Transverse colon (tissue), 4 donors: ENCODE measurements around the gene EP400. TPM values are rescaled to one million over a fixed set of nuclear protein-coding genes. Genes with fewer than 3 reads are reported as not detected.

Source experiments
- DNase-seq: peaks from one replicate; pipeline ENCODE4 v3.0.0-alpha.2; 2019
- H3K27ac ChIP-seq, 4 donors: fragments of 200-600 bp; sonication (generic); 2 replicates each; pipeline ENCODE4 v1.5.1; 2016 to 2018; ENCODE audit warnings: inconsistent platforms in 4 of 4
- H3K27me3 ChIP-seq: fragments of 200-600 bp; sonication (generic); 2 replicates; pipeline ENCODE4 v1.5.1; 2017; ENCODE audit warnings: inconsistent platforms
- H3K36me3 ChIP-seq, 4 donors: fragments of 200-600 bp; sonication (generic); 2 replicates each; pipeline ENCODE4 v1.5.1; 2017 to 2019; ENCODE audit warnings: inconsistent platforms in 4 of 4
- H3K4me1 ChIP-seq, 4 donors: fragments of 200-600 bp; sonication (generic); 2 replicates each; pipeline ENCODE4 v1.5.1; 2017 to 2020; ENCODE audit warnings: inconsistent platforms in 4 of 4
- H3K4me3 ChIP-seq, 4 donors: fragments of 200-600 bp; sonication (generic); 1 replicate in 1 of 4; 2 replicates in 3 of 4; pipeline versions ENCODE4 v1.5.1 to v1.6.1; 2017 to 2019; ENCODE audit warnings: inconsistent platforms in 4 of 4
- H3K9me3 ChIP-seq, 2 donors: fragments of 200-600 bp; sonication (generic); 2 replicates each; pipeline ENCODE4 v1.5.1; 2017 to 2019; ENCODE audit warnings: inconsistent platforms in 2 of 2
- EP300 ChIP-seq: sonication (generic); formaldehyde crosslinking; IDR thresholded peaks from one replicate; pipeline ENCODE4 v1.6.1; 2017; ENCODE audit warnings: antibody characterized with exemption, low read depth
- POLR2A ChIP-seq: fragments of 450-650 bp; IDR thresholded peaks from one replicate; pipeline ENCODE4 v1.6.1; 2016; ENCODE audit warnings: antibody characterized with exemption, mild to moderate bottlenecking, moderate library complexity
- POLR2AphosphoS5 ChIP-seq, 3 donors: sonication (generic); formaldehyde crosslinking; IDR thresholded peaks; one replicate each; pipeline ENCODE4 v1.6.1; 2016; ENCODE audit warnings: antibody characterized with exemption in 3 of 3
- WGBS, 2 donors: methylation state at CpG; one replicate each; pipeline ENCODE4 v1.1.5; 2018; ENCODE audit warnings: low coverage in 1 of 2; 5-methylcytosine and 5-hydroxymethylcytosine counted together
- in situ Hi-C, 4 donors: fragments of 200-750 bp; cut with MboI; loops; one replicate each; pipeline versions ENCODE4 v1.15.0 to v1.15.1; 2017; ENCODE audit warnings: low sequenced_read_pairs in 3 of 4, low pct_ligation_motif_present in 1 of 4, low pct_unique_long_range_greater_than_20kb in 1 of 4
- intact Hi-C: fragments of 100-400 bp; cut with DNase I; formaldehyde crosslinking; loops from one replicate; pipeline ENCODE4 v1.15.1; 2023; ENCODE audit warnings: low total_unique reads
- total RNA-seq, 4 donors: library from RNA; depleted of rRNA; stranded (reverse); fragments of >200 nt; gene quantifications; one replicate each; pipeline ENCODE4 v1.1.0, GENCODE V29; 2016
- TF ChIP-seq, protein P1 (sequence below), 5 experiments: fragments of 200-600 bp in 3 of 5; fragments of 450-650 bp in 2 of 5; sonication (generic) in 3 of 5; IDR thresholded peaks; 1 replicate in 2 of 5; 2 replicates in 3 of 5; pipeline ENCODE4 v1.5.1; 2016 to 2017; ENCODE audit warnings: antibody characterized with exemption in 5 of 5, inconsistent platforms in 3 of 5, mild to moderate bottlenecking in 2 of 5, moderate library complexity in 1 of 5

EP400 gene
- total RNA-seq, 4 donors from 2014 or later, result 25.4 to 67.3 (median 37.5) TPM

DNA sequence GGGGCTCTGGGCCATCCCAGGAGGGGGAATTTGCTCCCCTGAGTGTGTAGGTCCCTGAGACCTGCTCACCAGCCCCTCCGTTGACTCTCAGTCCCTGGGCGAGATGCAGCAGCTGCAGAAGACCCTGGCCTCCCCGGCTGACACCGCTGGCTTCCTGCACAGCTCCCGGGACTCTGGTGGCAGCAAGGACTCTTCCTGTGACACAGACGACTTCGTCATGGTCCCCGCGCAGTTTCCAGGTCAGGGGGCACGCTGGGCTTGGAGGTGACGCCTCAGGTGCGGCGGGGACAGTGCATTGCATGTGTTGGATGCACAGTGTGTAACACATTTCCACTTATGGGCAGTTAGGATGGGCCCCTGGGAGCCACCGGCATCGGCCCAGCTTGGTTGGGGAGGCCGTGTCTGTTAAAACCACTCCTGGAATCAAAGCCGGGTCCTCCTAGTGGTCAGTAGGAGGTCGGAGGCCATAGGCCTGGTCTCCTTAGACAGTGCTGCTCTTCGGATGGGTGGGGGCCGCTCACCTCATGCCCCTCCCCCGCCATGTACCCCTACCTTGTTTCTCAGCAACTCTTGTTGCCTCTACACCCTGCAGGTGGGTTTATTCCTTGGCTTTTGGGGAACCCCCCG is 37.8 kb upstream of the EP400 start:
- WGBS, 2 donors, result 85% methylated on average over 19 of the region's 22 CpGs; no CpG with 5 or more reads in 1 of the 2 donors
- Histone ChIP-seq H3K36me3 (peaks cover 0 to 47% (median 17%) of the 10 kb centered on the region in 4 donors), H3K4me3 (no peak overlapping the region), H3K27me3 (no peaks in the 10 kb centered on the region), H3K27ac (peak overlapping the region in 3 of 4 donors; percentile 39 to 44 (median 44)), H3K9me3 (no peaks in the 10 kb centered on the region), H3K4me1 (peaks cover 0 to 10% (median 8%) of the 10 kb centered on the region in 4 donors)
- no peak for DNase-seq
- intact Hi-C loops (no loop called here), in situ Hi-C loops (no loop called here)
- TF ChIP-seq POLR2A, result no peak
- TF ChIP-seq POLR2AphosphoS5 (IDR thresholded peaks at IDR 0.05), result no peak
- TF ChIP-seq, protein P1, sequence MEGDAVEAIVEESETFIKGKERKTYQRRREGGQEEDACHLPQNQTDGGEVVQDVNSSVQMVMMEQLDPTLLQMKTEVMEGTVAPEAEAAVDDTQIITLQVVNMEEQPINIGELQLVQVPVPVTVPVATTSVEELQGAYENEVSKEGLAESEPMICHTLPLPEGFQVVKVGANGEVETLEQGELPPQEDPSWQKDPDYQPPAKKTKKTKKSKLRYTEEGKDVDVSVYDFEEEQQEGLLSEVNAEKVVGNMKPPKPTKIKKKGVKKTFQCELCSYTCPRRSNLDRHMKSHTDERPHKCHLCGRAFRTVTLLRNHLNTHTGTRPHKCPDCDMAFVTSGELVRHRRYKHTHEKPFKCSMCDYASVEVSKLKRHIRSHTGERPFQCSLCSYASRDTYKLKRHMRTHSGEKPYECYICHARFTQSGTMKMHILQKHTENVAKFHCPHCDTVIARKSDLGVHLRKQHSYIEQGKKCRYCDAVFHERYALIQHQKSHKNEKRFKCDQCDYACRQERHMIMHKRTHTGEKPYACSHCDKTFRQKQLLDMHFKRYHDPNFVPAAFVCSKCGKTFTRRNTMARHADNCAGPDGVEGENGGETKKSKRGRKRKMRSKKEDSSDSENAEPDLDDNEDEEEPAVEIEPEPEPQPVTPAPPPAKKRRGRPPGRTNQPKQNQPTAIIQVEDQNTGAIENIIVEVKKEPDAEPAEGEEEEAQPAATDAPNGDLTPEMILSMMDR (IDR thresholded peaks at IDR 0.05), result no peak
- TF ChIP-seq EP300, result no peak

DNA sequence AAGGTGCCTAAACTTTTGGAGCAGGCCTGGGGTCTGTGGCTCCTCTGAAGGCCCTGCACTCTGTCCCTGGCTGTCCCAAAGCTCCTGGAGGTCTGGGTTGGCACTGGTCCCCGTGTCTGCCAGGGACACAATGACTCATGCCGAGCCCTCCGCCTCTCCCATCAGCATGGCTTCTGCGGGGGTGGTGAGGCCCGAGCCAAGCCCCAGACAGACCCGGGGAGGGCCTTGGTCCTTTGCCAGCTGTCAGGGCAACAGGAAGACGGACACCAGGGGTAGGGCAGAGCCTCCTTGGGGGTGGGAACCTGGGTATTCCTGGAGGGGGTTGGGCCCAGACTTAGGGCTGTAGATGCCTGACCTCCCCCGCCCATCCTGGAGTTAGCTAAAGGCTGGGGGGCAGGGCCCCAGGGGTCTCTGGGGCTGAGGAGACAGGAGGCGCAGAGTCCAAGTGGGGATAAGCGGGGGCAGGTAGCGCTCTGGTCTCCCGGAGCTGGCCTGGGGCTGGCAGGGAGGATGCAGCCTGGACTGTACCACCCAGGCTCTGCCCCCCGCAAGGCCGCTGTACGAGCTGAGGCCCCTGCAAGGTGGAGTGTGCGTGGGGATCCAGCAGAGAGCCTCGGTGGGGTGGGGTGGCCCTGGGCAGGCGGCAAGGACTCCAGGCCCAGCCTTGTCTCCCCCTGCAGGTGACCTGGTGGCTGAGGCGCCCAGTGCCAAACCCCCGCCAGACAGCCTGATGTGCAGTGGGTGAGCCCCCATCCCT is 37.0 kb upstream of the EP400 start:
- Histone ChIP-seq H3K27me3 (no peaks in the 10 kb centered on the region), H3K4me3 (no peak overlapping the region), H3K36me3 (peaks cover 0 to 47% (median 17%) of the 10 kb centered on the region in 4 donors), H3K4me1 (peaks cover 0 to 10% (median 8%) of the 10 kb centered on the region in 4 donors), H3K9me3 (no peaks in the 10 kb centered on the region), H3K27ac (peak overlapping the region in 3 of 4 donors; percentile 44 to 57 (median 44))
- in situ Hi-C loops (no loop called here), intact Hi-C loops (no loop called here)
- DNase-seq, result peak; percentile 42
- 74% methylated on average over 20 of the region's 20 CpGs; no CpG with 5 or more reads in 1 of the 2 donors for WGBS, 2 donors
- TF ChIP-seq, protein P1 (IDR thresholded peaks at IDR 0.05), result no peak
- peak in 1 of 3 donors; percentile 50 for TF ChIP-seq POLR2AphosphoS5 (IDR thresholded peaks at IDR 0.05)

DNA sequence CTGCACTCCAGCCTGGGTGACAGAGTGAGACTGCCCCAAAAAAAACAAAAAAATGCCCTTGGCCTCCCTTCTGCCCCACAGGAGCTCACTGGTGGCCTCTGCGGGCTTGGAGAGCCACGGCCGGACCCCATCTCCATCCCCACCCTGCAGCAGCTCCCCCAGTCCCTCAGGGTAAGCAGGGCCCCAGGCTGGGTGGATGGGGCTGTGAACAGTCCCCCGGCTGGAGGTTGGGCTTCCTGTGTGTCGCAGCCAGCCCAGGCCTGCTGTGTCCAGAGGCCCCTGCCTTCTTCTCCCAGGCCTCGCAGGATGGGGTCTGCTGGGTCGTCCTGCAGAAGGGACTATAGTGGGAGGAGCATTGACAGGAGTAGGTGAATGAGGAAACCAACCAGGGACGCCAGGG is 36.1 kb upstream of the EP400 start:
- no peak for TF ChIP-seq EP300
- TF ChIP-seq, protein P1 (IDR thresholded peaks at IDR 0.05), result no peak
- no peak for TF ChIP-seq POLR2A
- no peak for TF ChIP-seq POLR2AphosphoS5 (IDR thresholded peaks at IDR 0.05)
- Histone ChIP-seq H3K4me3 (no peak overlapping the region), H3K27ac (no peak overlapping the region), H3K36me3 (peaks cover 0 to 44% (median 16%) of the 10 kb centered on the region in 4 donors), H3K27me3 (no peaks in the 10 kb centered on the region), H3K9me3 (no peaks in the 10 kb centered on the region), H3K4me1 (peaks cover 0 to 10% (median 8%) of the 10 kb centered on the region in 4 donors)
- 90% methylated on average over 8 of the region's 8 CpGs; no CpG with 5 or more reads in 1 of the 2 donors for WGBS, 2 donors
- in situ Hi-C loops, result no loop called here
- intact Hi-C loops, result no loop called here
- DNase-seq, result no peak

DNA sequence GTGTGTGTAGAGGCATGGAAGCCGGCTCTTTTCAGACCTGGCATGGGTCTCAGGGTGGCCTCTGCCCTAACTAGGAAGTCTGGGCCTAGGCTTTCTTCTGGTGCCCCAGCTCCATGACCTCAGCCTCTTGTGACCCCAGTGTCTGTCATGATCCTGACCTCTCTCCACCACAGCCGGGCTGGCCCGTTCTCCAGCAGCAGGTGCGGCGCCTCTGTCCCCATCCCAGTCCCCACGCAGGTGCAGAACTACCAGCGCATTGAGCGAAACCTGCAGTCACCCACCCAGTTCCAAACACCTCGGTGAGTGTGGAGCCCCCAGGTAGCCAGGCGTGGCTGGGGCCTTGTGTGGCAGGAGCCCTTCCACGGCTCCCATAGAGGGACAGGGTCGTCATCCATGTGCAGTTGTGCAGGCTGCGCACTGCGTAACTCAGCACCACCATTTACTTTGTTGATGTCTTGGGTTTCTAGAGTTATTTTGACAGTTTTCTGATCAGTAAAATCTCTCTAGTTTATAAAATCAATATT is 35.5 kb upstream of the EP400 start:
- Histone ChIP-seq H3K9me3 (no peaks in the 10 kb centered on the region), H3K36me3 (peaks cover 0 to 39% (median 13%) of the 10 kb centered on the region in 4 donors), H3K27ac (no peak overlapping the region), H3K4me1 (peaks cover 0 to 10% (median 8%) of the 10 kb centered on the region in 4 donors), H3K27me3 (no peaks in the 10 kb centered on the region), H3K4me3 (no peak overlapping the region)
- in situ Hi-C loops (no loop called here), intact Hi-C loops (no loop called here)
- WGBS, 2 donors, result 93 to 95% methylated on average over 4 to 14 of the region's 14 CpGs
- DNase-seq, result no peak
- TF ChIP-seq POLR2AphosphoS5 (IDR thresholded peaks at IDR 0.05) (no peak), EP300 (no peak), POLR2A (no peak)
- TF ChIP-seq, protein P1 (IDR thresholded peaks at IDR 0.05), result no peak
